Panc1 (cell line): ENCODE measurements around the gene COL16A1.

Source experiments
- POLR2AphosphoS5 ChIP-seq: IDR thresholded peaks from 2 replicates; pipeline ENCODE4 v1.6.1; 2012; ENCODE audit warnings: mild to moderate bottlenecking, low read depth, low read length, moderate library complexity
- TF ChIP-seq, protein P1 (sequence below): fragments of 450-650 bp; IDR thresholded peaks from 2 replicates; pipeline ENCODE4 v1.5.1; 2017; ENCODE audit warnings: mild to moderate bottlenecking

DNA sequence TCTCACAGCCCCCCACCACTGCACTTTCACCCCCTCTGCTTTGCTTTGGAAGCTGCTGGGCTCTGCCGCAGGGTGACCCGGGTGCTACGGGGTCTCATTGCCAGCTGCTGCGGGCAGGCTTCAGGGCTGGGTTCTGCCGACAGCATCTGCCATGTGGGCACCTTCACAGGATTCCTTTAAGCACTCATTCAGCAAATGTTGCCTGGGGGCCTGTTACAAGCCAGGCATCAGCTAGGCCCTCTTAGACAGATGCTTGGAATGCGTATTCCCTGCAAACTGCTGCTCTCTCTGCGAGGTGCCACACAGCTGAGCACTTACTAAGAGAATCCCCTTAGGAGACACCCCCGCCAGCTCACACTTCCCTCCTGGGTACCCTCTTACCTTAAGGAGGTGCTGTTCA lies 29.2 kb downstream of the COL16A1 start:
- TF ChIP-seq POLR2AphosphoS5 = no peak
- TF ChIP-seq, protein P1, sequence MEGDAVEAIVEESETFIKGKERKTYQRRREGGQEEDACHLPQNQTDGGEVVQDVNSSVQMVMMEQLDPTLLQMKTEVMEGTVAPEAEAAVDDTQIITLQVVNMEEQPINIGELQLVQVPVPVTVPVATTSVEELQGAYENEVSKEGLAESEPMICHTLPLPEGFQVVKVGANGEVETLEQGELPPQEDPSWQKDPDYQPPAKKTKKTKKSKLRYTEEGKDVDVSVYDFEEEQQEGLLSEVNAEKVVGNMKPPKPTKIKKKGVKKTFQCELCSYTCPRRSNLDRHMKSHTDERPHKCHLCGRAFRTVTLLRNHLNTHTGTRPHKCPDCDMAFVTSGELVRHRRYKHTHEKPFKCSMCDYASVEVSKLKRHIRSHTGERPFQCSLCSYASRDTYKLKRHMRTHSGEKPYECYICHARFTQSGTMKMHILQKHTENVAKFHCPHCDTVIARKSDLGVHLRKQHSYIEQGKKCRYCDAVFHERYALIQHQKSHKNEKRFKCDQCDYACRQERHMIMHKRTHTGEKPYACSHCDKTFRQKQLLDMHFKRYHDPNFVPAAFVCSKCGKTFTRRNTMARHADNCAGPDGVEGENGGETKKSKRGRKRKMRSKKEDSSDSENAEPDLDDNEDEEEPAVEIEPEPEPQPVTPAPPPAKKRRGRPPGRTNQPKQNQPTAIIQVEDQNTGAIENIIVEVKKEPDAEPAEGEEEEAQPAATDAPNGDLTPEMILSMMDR = no peak
